Effector CD4-positive, alpha-beta T cell (primary cell): Measurements from ENCODE around the gene ADISSP.

Source experiments
- DNase-seq: peaks from one replicate; pipeline ENCODE4 v3.0.0-alpha.2; 2020

Gene ADISSP

GRCh38 chr20:3734111-3734843 is 33.3 kb downstream of the ADISSP start:
- DNase-seq, result no peak

- DNase-seq, result no peak
Observed at GRCh38 chr20:3733119-3733995, 34.2 kb downstream of the ADISSP start.

GRCh38 chr20:3732327-3733118 is 35.0 kb downstream of the ADISSP start, which contains the start of gene HSPA12B:
TSS of gene HSPA12B (plus strand) at chr20:3732685. CDS start at chr20:3738675, 5,990 bp downstream.
- no peak for DNase-seq

- DNase-seq, result no peak
Observed at GRCh38 chr20:3731944-3732326, 35.6 kb downstream of the ADISSP start.

GRCh38 chr20:3730803-3731672 is 36.5 kb downstream of the ADISSP start:
- DNase-seq, result no peak

GRCh38 chr20:3729811-3730540 is 37.6 kb downstream of the ADISSP start:
- no peak for DNase-seq

- DNase-seq, result no peak
Observed at GRCh38 chr20:3729378-3729777, 38.2 kb downstream of the ADISSP start.

- no peak for DNase-seq
Observed at GRCh38 chr20:3728876-3729275, 38.7 kb downstream of the ADISSP start.

- no peak for DNase-seq
Observed at GRCh38 chr20:3728354-3728753, 39.2 kb downstream of the ADISSP start.

GRCh38 chr20:3727401-3728021 is 40.0 kb downstream of the ADISSP start:
- no peak for DNase-seq

GRCh38 chr20:3724356-3724755 is 43.2 kb downstream of the ADISSP start:
- no peak for DNase-seq

GRCh38 chr20:3723284-3723683 is 44.3 kb downstream of the ADISSP start:
- no peak for DNase-seq

GRCh38 chr20:3721912-3722311 is 45.6 kb downstream of the ADISSP start:
- no peak for DNase-seq

GRCh38 chr20:3720626-3721025 is 46.9 kb downstream of the ADISSP start:
- DNase-seq, result no peak

GRCh38 chr20:3720068-3720467 is 47.5 kb downstream of the ADISSP start:
- no peak for DNase-seq

- no peak for DNase-seq
Observed at GRCh38 chr20:3719046-3719445, 48.5 kb downstream of the ADISSP start.

GRCh38 chr20:3716195-3716834 is 51.2 kb downstream of the ADISSP start:
- DNase-seq, result no peak

- no peak for DNase-seq
Observed at GRCh38 chr20:3714092-3714491, 53.5 kb downstream of the ADISSP start.

- no peak for DNase-seq
Observed at GRCh38 chr20:3712279-3712873, 55.2 kb downstream of the ADISSP start, which contains the start of gene SIGLEC1. TSS of gene SIGLEC1 (minus strand) at chr20:3712600. CDS start at chr20:3707128, 5,472 bp downstream.

GRCh38 chr20:3711484-3711941 is 56.0 kb downstream of the ADISSP start:
- DNase-seq, result no peak
